Ascending aorta (tissue), 2 donors: ENCODE data around the gene GORASP1. TPM values are rescaled to one million over a fixed set of nuclear protein-coding genes. Genes with fewer than 3 reads are reported as not detected.

Experiments used
- DNase-seq, 2 donors: peaks; one replicate each; pipeline ENCODE4 v3.0.0-alpha.2; 2019; ENCODE audit warnings: low spot score in 2 of 2
- H3K27ac ChIP-seq, 2 donors: fragments of 200-600 bp; sonication (generic); one replicate each; pipeline ENCODE4 v1.5.1; 2016 to 2017; ENCODE audit warnings: mild to moderate bottlenecking in 1 of 2
- H3K27me3 ChIP-seq: fragments of 200-600 bp; sonication (generic); one replicate; pipeline ENCODE4 v1.5.1; 2017
- H3K36me3 ChIP-seq, 2 donors: fragments of 200-600 bp; sonication (generic); one replicate each; pipeline ENCODE4 v1.5.1; 2016
- H3K4me1 ChIP-seq, 2 donors: fragments of 200-600 bp; sonication (generic); one replicate each; pipeline ENCODE4 v1.5.1; 2016 to 2017; ENCODE audit warnings: mild to moderate bottlenecking in 1 of 2
- H3K4me3 ChIP-seq, 2 donors: fragments of 200-600 bp; sonication (generic); one replicate each; pipeline ENCODE4 v1.5.1; 2016 to 2017; ENCODE audit warnings: mild to moderate bottlenecking in 1 of 2
- H3K9me3 ChIP-seq, 2 donors: fragments of 200-600 bp; sonication (generic); one replicate each; pipeline ENCODE4 v1.5.1; 2016
- intact Hi-C: fragments of 100-400 bp; cut with DNase I; formaldehyde crosslinking; loops from one replicate; pipeline ENCODE4 v1.15.1; 2023
- total RNA-seq: library from RNA; depleted of rRNA; stranded (reverse); fragments of >200 nt; gene quantifications from one replicate; pipeline ENCODE4 v1.1.0, GENCODE V29; 2016
- TF ChIP-seq, protein P1 (sequence below), 3 experiments: fragments of 200-600 bp in 2 of 3; fragments of 450-650 bp in 1 of 3; sonication (generic) in 2 of 3; IDR thresholded peaks; one replicate each; pipeline ENCODE4 v1.5.1; 2016 to 2019; ENCODE audit warnings: antibody characterized with exemption in 3 of 3, mild to moderate bottlenecking in 1 of 3, moderate library complexity in 1 of 3

Gene GORASP1
- total RNA-seq, 1 donor from 2014 or later, result 186 TPM

GRCh38 chr3:39106851-39107387 is 508 bp downstream of the GORASP1 start:
- Histone ChIP-seq H3K9me3 (no peaks in the 10 kb centered on the region), H3K27ac (peak overlapping the region; percentile 97 to 99), H3K4me1 (peaks cover 0 to 21% of the 10 kb centered on the region in 2 donors), H3K4me3 (peak overlapping the region; percentile 94 to 96), H3K27me3 (no peaks in the 10 kb centered on the region), H3K36me3 (no peaks in the 10 kb centered on the region)
- intact Hi-C loops, result loop anchor here (2.0 to 10.0 kb wide), 3 partner anchors 40 to 278 kb away; partner anchors contain the start of gene SLC25A38
- DNase-seq, result peak in 1 of 2 donors; percentile 82
- TF ChIP-seq, protein P1, sequence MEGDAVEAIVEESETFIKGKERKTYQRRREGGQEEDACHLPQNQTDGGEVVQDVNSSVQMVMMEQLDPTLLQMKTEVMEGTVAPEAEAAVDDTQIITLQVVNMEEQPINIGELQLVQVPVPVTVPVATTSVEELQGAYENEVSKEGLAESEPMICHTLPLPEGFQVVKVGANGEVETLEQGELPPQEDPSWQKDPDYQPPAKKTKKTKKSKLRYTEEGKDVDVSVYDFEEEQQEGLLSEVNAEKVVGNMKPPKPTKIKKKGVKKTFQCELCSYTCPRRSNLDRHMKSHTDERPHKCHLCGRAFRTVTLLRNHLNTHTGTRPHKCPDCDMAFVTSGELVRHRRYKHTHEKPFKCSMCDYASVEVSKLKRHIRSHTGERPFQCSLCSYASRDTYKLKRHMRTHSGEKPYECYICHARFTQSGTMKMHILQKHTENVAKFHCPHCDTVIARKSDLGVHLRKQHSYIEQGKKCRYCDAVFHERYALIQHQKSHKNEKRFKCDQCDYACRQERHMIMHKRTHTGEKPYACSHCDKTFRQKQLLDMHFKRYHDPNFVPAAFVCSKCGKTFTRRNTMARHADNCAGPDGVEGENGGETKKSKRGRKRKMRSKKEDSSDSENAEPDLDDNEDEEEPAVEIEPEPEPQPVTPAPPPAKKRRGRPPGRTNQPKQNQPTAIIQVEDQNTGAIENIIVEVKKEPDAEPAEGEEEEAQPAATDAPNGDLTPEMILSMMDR (IDR thresholded peaks at IDR 0.05), result no peak

DNA sequence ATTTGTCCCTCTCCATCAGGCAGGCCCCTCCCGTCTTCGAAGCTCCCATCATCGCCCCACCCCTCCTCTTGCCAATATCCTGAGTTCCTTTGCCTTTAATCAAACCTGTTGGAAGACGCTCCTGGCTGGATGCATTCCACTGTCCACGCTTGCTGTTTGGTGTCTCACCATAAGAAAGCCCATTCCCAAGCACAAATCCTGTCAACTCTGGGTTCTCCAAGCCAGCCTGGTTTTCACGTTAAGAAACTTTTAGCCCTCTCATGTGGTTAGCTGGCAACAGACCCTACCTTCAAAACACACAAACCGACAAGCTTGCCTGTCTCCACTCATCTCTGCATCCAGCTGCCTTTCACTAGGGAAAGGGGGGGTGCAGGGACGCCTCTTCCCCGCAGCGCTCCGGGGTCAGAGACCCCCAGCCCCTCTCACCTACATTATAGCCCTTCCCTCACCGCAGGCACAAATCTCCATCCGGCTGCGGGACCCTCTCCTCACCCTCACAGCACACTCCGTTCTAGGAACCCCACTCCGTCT is 1.1 kb downstream of the GORASP1 start:
- peak overlapping the region; percentile 94 to 96 for H3K4me3 ChIP-seq
- H3K9me3 ChIP-seq, result no peaks in the 10 kb centered on the region
- H3K36me3 ChIP-seq, result no peaks in the 10 kb centered on the region
- TF ChIP-seq, protein P1 (IDR thresholded peaks at IDR 0.05), result no peak
- intact Hi-C loops, result loop anchor here (2.0 to 10.0 kb wide), 3 partner anchors 40 to 278 kb away; partner anchors contain the start of gene SLC25A38
- H3K4me1 ChIP-seq, result peaks cover 0 to 21% of the 10 kb centered on the region in 2 donors
- no peaks in the 10 kb centered on the region for H3K27me3 ChIP-seq
- no peak for DNase-seq
- peak overlapping the region; percentile 97 to 99 for H3K27ac ChIP-seq

DNA sequence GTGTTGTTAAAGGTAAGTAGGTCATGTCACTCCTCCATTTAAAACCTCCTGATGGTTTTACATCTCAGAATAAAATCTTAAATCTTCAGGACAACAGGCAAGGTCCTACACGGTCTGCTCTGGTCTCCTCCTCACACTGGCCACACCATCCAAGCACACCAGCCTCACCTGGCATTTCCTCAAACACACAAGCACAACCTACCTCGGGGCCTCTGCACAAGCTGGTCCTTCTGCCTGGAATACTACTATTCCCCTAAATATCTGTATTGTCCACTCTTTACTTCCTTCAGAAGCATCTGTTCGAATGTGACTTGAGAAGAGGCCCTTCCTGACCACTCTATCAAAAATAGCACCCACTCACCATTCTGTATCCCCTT is 1.8 kb downstream of the GORASP1 start:
- H3K27ac ChIP-seq, result no peak overlapping the region
- peaks cover 0 to 3% of the 10 kb centered on the region in 2 donors for H3K36me3 ChIP-seq
- H3K27me3 ChIP-seq, result no peaks in the 10 kb centered on the region
- TF ChIP-seq, protein P1 (IDR thresholded peaks at IDR 0.05), result no peak
- intact Hi-C loops, result loop anchor here (2.0 to 10.0 kb wide), 3 partner anchors 41 to 279 kb away; partner anchors contain the start of gene SLC25A38
- peak overlapping the region in 1 of 2 donors; percentile 94 for H3K4me3 ChIP-seq
- H3K4me1 ChIP-seq, result peaks cover 0 to 21% of the 10 kb centered on the region in 2 donors
- no peak for DNase-seq
- no peaks in the 10 kb centered on the region for H3K9me3 ChIP-seq

DNA sequence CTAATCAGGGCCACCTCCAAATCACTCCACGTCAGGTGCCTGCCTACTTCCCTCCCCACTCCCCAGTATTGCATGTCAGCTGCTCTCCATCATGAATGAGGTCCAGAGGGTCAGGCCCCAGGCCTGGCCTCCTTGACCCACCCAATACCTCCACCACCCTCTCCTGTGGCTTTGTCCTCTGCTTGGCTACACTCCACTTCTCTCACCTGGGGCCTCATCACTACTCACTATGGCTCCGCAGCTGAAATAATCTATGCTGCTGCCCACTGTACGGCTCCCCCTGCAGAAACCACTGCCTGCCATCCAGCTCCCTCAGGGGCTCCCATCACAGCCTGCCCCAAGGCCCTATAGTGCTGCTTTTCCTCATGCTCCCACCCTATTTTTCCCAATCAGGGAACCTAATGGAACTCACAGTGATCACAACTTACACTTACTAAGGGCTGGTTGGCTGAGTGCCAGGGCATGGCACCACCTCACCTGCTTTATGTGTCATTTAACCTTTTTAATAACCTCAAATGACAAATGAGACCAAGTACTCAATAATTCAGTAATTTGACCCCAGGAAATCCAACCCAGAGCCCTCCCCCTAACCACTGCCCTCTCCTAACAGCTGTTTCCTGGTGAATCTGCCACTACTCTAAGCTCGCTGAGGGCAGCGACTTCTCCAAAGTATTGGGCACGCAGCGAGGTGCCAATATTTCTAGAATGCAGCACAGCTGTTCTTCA is 2.3 kb downstream of the GORASP1 start:
- no peak for DNase-seq
- Histone ChIP-seq H3K4me3 (no peak overlapping the region), H3K27ac (peak overlapping the region in 1 of 2 donors; percentile 54), H3K9me3 (no peaks in the 10 kb centered on the region), H3K27me3 (no peaks in the 10 kb centered on the region), H3K36me3 (peaks cover 4 to 8% of the 10 kb centered on the region in 2 donors), H3K4me1 (peaks cover 0 to 21% of the 10 kb centered on the region in 2 donors)
- TF ChIP-seq, protein P1 (IDR thresholded peaks at IDR 0.05), result no peak
- intact Hi-C loops, result loop anchor here (10.0 kb wide), 1 partner anchor 280 kb away; the partner anchor contains the start of gene SLC25A38

DNA sequence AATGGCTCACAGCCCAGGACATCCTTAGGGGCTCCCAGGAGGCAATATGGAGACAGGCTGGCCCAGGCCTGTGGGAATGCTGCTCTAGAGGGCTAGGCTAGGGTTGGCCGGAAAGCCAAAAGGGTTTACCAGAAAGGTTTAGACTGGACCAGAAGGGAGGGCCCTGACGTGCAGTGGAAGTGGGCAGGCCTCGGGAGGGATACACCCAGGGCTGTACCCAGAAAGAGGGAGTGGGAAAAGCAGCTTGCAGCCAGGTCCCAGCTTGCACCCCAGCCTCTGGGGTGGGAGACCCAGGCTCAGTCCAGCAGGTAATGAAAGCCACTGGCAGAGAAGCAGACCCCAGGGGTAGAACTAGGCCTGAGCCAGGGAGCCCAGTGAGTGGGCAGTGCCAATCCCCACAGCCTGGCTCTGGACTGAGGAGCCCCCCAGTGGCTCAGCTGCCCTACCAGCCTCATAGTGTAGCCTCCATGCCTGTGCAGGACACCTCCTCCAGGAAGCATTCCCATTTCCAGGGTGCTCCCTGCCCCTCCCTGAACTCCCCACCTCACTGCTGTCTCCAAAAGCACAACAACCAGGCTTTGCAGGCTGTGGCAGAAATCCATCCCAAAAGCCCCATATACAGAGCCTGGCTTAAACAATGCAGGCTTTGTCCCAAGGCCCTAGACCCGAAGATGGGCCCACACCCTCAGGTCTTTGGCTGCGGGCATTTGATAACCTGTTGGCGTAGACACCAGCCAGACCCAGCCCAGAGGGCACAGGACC is 3.5 kb downstream of the GORASP1 start:
- Histone ChIP-seq H3K27me3 (no peaks in the 10 kb centered on the region), H3K4me3 (no peak overlapping the region), H3K4me1 (peaks cover 0 to 21% of the 10 kb centered on the region in 2 donors), H3K9me3 (no peaks in the 10 kb centered on the region), H3K36me3 (peaks cover 16 to 20% of the 10 kb centered on the region in 2 donors), H3K27ac (peak overlapping the region; percentile 17 to 54)
- intact Hi-C loops, result loop anchor here (10.0 kb wide), 1 partner anchor 281 kb away; the partner anchor contains the start of gene SLC25A38
- TF ChIP-seq, protein P1 (IDR thresholded peaks at IDR 0.05), result no peak
- no peak for DNase-seq
